Neural progenitor cell (in vitro differentiated cells): ENCODE results near the gene MYO1B. TPM values are rescaled to one million over a fixed set of nuclear protein-coding genes. Genes with fewer than 3 reads are reported as not detected.

ENCODE experiments used
- DNase-seq: peaks from one replicate; pipeline ENCODE4 v3.0.0-alpha.2; 2016; ENCODE audit warnings: low spot score
- H2AFZ ChIP-seq: fragments of 200-600 bp; sonication (generic); replicated peaks from 2 replicates; pipeline ENCODE4 v1.6.1; 2016; ENCODE audit warnings: antibody characterized with exemption
- H3F3A ChIP-seq: fragments of 200-600 bp; sonication (generic); 2 replicates; pipeline ENCODE4 v1.6.1; 2016; ENCODE audit warnings: antibody characterized with exemption, low read depth
- H3K27ac ChIP-seq: fragments of 200-600 bp; sonication (generic); 2 replicates; pipeline ENCODE4 v1.5.1; 2016; ENCODE audit warnings: mild to moderate bottlenecking
- H3K27me3 ChIP-seq: fragments of 200-600 bp; sonication (generic); 2 replicates; pipeline ENCODE4 v1.6.1; 2016; ENCODE audit warnings: mild to moderate bottlenecking, moderate library complexity
- H3K36me3 ChIP-seq: fragments of 200-600 bp; sonication (generic); 2 replicates; pipeline ENCODE4 v1.5.1; 2016
- H3K4me1 ChIP-seq: fragments of 200-600 bp; sonication (generic); 2 replicates; pipeline ENCODE4 v1.6.1; 2016; ENCODE audit warnings: mixed run types
- H3K4me2 ChIP-seq: fragments of 200-600 bp; sonication (generic); 2 replicates; pipeline ENCODE4 v1.6.1; 2016
- H3K4me3 ChIP-seq: fragments of 200-600 bp; sonication (generic); 2 replicates; pipeline ENCODE4 v1.5.1; 2016
- H3K79me2 ChIP-seq: fragments of 200-600 bp; sonication (generic); 2 replicates; pipeline ENCODE4 v1.6.1; 2016; ENCODE audit warnings: low read depth
- H3K9ac ChIP-seq: fragments of 200-600 bp; sonication (generic); 2 replicates; pipeline ENCODE4 v1.6.1; 2016
- H3K9me3 ChIP-seq: fragments of 200-600 bp; sonication (generic); 2 replicates; pipeline ENCODE4 v1.5.1; 2016; ENCODE audit warnings: low read depth
- H4K20me1 ChIP-seq: fragments of 200-600 bp; sonication (generic); 2 replicates; pipeline ENCODE4 v1.6.1; 2016; ENCODE audit warnings: low read depth
- H3K27ac Mint-ChIP-seq: 3 replicates; pipeline ENCODE4 v1.8.0; 2021; ENCODE audit warnings: mixed read lengths
- H3K27me3 Mint-ChIP-seq: 2 replicates; pipeline ENCODE4 v1.8.0; 2022; ENCODE audit warnings: low read depth, mild to moderate bottlenecking, inconsistent platforms, moderate library complexity, mixed read lengths; ENCODE audit not compliant: insufficient read depth
- H3K36me3 Mint-ChIP-seq: 3 replicates; pipeline ENCODE4 v1.8.0; 2021; ENCODE audit warnings: mixed read lengths
- H3K4me1 Mint-ChIP-seq: 3 replicates; pipeline ENCODE4 v1.8.0; 2021; ENCODE audit warnings: mixed read lengths
- H3K4me3 Mint-ChIP-seq: 3 replicates; pipeline ENCODE4 v1.8.0; 2021; ENCODE audit warnings: mild to moderate bottlenecking, moderate library complexity, mixed read lengths
- H3K9me3 Mint-ChIP-seq: 3 replicates; pipeline ENCODE4 v1.8.0; 2020; ENCODE audit warnings: mixed read lengths
- CTCF ChIP-seq: fragments of 200-600 bp; sonication (generic); IDR thresholded peaks from 2 replicates; pipeline ENCODE4 v1.5.1; 2017; ENCODE audit warnings: antibody characterized with exemption, mild to moderate bottlenecking
- EZH2 ChIP-seq: fragments of 200-600 bp; sonication (generic); IDR thresholded peaks from 2 replicates; pipeline ENCODE4 v1.6.1; 2017; ENCODE audit warnings: antibody characterized with exemption, mild to moderate bottlenecking, moderate library complexity
- EZH2phosphoT487 ChIP-seq: fragments of 200-600 bp; sonication (generic); IDR thresholded peaks from 2 replicates; pipeline ENCODE4 v1.6.1; 2017; ENCODE audit warnings: antibody characterized with exemption
- total RNA-seq: library from RNA; depleted of rRNA; stranded (reverse); fragments of >200 nt; gene quantifications from 2 replicates; pipeline ENCODE4 v1.2.3, GENCODE V29; 2015; ENCODE audit warnings: low replicate concordance

The MYO1B gene
- total RNA-seq, 1 donor from 2014 or later = 88.0 TPM

DNA sequence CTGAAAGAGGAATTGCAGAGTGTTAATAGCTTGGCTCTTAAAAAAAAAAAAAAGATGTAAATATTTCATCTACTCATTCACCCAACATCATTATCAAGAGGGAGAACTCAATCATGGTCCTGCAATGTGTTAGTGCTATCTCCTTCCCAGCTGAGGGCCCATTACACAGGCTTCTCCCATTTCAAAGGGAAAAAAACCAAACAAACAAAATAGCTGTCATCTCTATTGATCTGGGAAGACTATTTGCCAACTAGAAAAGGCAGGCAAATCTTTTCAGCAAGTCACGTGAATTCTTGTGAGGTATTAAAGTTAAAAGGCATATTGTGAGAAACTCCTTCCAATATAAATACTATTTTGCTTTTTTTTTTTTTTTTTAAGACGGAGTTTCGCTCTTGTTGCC, 194.3 kb downstream of the MYO1B start:
- Histone ChIP-seq H3K4me3 (no peak overlapping the region), H3K4me1 (no peaks in the 10 kb centered on the region), H3K79me2 (no peaks in the 10 kb centered on the region), H2AFZ (no peak overlapping the region), H3K27ac (no peak overlapping the region), H3K9me3 (no peaks in the 10 kb centered on the region), H3F3A (no peaks in the 10 kb centered on the region), H4K20me1 (no peaks in the 10 kb centered on the region), H3K9ac (no peak overlapping the region), H3K4me2 (no peak overlapping the region), H3K27me3 (no peaks in the 10 kb centered on the region), H3K36me3 (no peaks in the 10 kb centered on the region)
- TF ChIP-seq EZH2 (no peak), EZH2phosphoT487 (no peak), CTCF (no peak)
- Mint-ChIP-seq H3K4me1 (peaks cover 7% of the 10 kb centered on the region), H3K36me3 (no peaks in the 10 kb centered on the region), H3K27me3 (peaks cover 5% of the 10 kb centered on the region), H3K9me3 (no peaks in the 10 kb centered on the region), H3K27ac (no peak overlapping the region), H3K4me3 (no peak overlapping the region)
- no peak for DNase-seq

DNA sequence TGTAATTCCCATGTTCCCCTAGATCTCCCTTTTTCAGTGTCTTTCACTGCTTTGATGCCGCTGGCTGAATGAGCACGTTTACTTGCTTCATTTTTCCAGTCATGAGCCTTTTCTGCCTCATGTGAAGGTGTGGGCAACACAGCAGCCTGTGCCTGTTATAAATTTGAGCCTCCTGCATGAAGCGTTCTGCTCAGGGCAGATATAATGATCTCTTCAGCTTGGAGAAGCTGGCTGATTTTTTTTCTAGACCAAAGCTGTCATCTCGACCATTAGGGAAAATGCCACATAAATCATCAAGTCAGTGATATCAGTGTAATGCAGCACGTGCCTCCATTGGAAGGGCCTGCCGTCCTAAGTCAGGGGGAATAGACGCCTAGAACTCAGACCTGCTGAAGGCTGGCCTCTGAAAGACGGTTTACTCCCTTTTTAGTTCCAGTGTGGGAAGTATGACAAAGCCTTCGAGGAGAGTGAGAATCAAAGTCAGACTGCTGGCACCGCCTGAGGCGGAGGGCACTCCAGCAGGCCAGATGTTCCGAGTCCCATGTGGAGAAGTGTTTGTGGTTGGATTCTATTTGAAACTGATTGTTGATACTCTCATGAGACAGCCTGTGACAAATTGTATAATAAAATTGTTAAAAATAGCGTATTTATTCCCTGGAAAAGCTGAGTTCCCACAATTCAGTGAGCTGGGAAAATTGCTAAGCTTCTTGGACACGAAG, 196.5 kb downstream of the MYO1B start:
- Mint-ChIP-seq H3K36me3 (no peaks in the 10 kb centered on the region), H3K4me1 (peaks cover 7% of the 10 kb centered on the region), H3K27me3 (peaks cover 6% of the 10 kb centered on the region), H3K27ac (peak overlapping the region; percentile 55), H3K4me3 (no peak overlapping the region), H3K9me3 (no peaks in the 10 kb centered on the region)
- no peak for DNase-seq
- Histone ChIP-seq H2AFZ (peak overlapping the region; percentile 48), H3K4me1 (no peaks in the 10 kb centered on the region), H3F3A (no peaks in the 10 kb centered on the region), H4K20me1 (no peaks in the 10 kb centered on the region), H3K9ac (no peak overlapping the region), H3K27ac (no peak overlapping the region), H3K27me3 (no peaks in the 10 kb centered on the region), H3K9me3 (no peaks in the 10 kb centered on the region), H3K36me3 (no peaks in the 10 kb centered on the region), H3K4me3 (no peak overlapping the region), H3K4me2 (no peak overlapping the region), H3K79me2 (no peaks in the 10 kb centered on the region)
- TF ChIP-seq CTCF = no peak
- no peak for TF ChIP-seq EZH2phosphoT487
- TF ChIP-seq EZH2 = no peak

DNA sequence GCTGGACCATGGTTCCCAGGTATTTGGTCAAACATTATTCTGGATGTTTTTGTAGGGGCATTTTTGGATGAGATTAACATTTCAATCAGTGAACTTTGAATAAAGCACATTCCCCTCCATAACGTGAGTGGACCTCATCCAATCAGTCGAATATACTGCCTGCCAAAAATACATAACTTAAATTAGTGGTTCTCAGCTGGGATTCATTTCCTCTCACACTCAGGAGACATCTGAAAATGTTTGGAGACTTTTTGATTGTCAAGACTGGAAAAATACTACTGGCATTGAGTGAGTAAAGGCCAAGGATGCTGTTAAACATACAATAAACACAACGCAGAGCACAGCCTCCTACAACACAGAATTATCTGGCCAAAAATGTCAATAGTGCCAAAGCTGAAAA, 198.2 kb downstream of the MYO1B start:
- Histone ChIP-seq H3K9ac (no peak overlapping the region), H3F3A (no peaks in the 10 kb centered on the region)

More for the DNA sequence above, 198.2 kb downstream of the MYO1B start:
- TF ChIP-seq EZH2 (no peak), CTCF (no peak), EZH2phosphoT487 (no peak)
- no peak overlapping the region for H3K27ac Mint-ChIP-seq
- H3K27me3 Mint-ChIP-seq = peaks cover 6% of the 10 kb centered on the region
- H3K27ac ChIP-seq = no peak overlapping the region
- no peak overlapping the region for H3K4me3 Mint-ChIP-seq
- H3K9me3 Mint-ChIP-seq = no peaks in the 10 kb centered on the region
- H3K27me3 ChIP-seq = no peaks in the 10 kb centered on the region
- no peaks in the 10 kb centered on the region for H3K79me2 ChIP-seq
- no peaks in the 10 kb centered on the region for H3K36me3 ChIP-seq
- no peak for DNase-seq
- no peak overlapping the region for H3K4me3 ChIP-seq
- no peaks in the 10 kb centered on the region for H3K4me1 ChIP-seq
- no peaks in the 10 kb centered on the region for H4K20me1 ChIP-seq
- no peaks in the 10 kb centered on the region for H3K9me3 ChIP-seq
- H3K4me2 ChIP-seq = no peak overlapping the region
- H2AFZ ChIP-seq = no peak overlapping the region
- peaks cover 7% of the 10 kb centered on the region for H3K4me1 Mint-ChIP-seq
- no peaks in the 10 kb centered on the region for H3K36me3 Mint-ChIP-seq
